Measurements from ENCODE around the gene TIPARP.
"Not testable (repeated sequence)": the region's sequence is repeated elsewhere in the genome, so short reads cannot be mapped to it uniquely, and the experiment has no call there.

Gene TIPARP

GRCh38 chr3:156711113-156711512 lies 36.7 kb downstream of the TIPARP start:
- no peak for DNase-seq

- DNase-seq = not testable (repeated sequence)
Observed at GRCh38 chr3:156711944-156712343, 37.6 kb downstream of the TIPARP start.

GRCh38 chr3:156716105-156716862 lies 41.9 kb downstream of the TIPARP start:
- DNase-seq = no peak

- no peak for DNase-seq
Observed at GRCh38 chr3:156718622-156719306, 44.4 kb downstream of the TIPARP start.

- DNase-seq = no peak
Observed at GRCh38 chr3:156720826-156721225, 46.4 kb downstream of the TIPARP start.

GRCh38 chr3:156721687-156722618 lies 47.6 kb downstream of the TIPARP start:
- DNase-seq = no peak

- DNase-seq = no peak
Observed at GRCh38 chr3:156723182-156723619, 48.8 kb downstream of the TIPARP start.

GRCh38 chr3:156725682-156726081 lies 51.3 kb downstream of the TIPARP start:
- no peak for DNase-seq

- DNase-seq = no peak
Observed at GRCh38 chr3:156726456-156726855, 52.1 kb downstream of the TIPARP start.

GRCh38 chr3:156727519-156728205 lies 53.3 kb downstream of the TIPARP start:
- no peak for DNase-seq

- no peak for DNase-seq
Observed at GRCh38 chr3:156728267-156728985, 54.0 kb downstream of the TIPARP start.

- no peak for DNase-seq
Observed at GRCh38 chr3:156729460-156730179, 55.2 kb downstream of the TIPARP start.

GRCh38 chr3:156731813-156732212 lies 57.4 kb downstream of the TIPARP start:
- DNase-seq = no peak

- no peak for DNase-seq
Observed at GRCh38 chr3:156732261-156732660, 57.9 kb downstream of the TIPARP start.

GRCh38 chr3:156732715-156733421 lies 58.5 kb downstream of the TIPARP start:
- no peak for DNase-seq

GRCh38 chr3:156734661-156735060 lies 60.3 kb downstream of the TIPARP start:
- not testable (repeated sequence) for DNase-seq

GRCh38 chr3:156735471-156735870 lies 61.1 kb downstream of the TIPARP start:
- no peak for DNase-seq

GRCh38 chr3:156737049-156737448 lies 62.7 kb downstream of the TIPARP start:
- not testable (repeated sequence) for DNase-seq

GRCh38 chr3:156738251-156738650 lies 63.9 kb downstream of the TIPARP start:
- no peak for DNase-seq

- no peak for DNase-seq
Observed at GRCh38 chr3:156739976-156740375, 65.6 kb downstream of the TIPARP start.
